T-helper 1 cell treated with Interleukin-12 subunit alpha and Interleukin-12 subunit beta and Interleukin-4 antibody, amounts not matched to agents 30 μg/mL and 1 μg/mL, for 36 hours (primary cell): ENCODE results near the gene NINL.

Experiments
- H3K27ac Mint-ChIP-seq: one replicate; pipeline ENCODE4 v1.8.0; 2021; ENCODE audit warnings: mild to moderate bottlenecking, mixed read lengths
- H3K27me3 Mint-ChIP-seq: one replicate; pipeline ENCODE4 v1.8.0; 2021; ENCODE audit warnings: low read depth, mixed read lengths
- H3K36me3 Mint-ChIP-seq: one replicate; pipeline ENCODE4 v1.8.0; 2021; ENCODE audit warnings: low read depth, mixed read lengths
- H3K4me1 Mint-ChIP-seq: one replicate; pipeline ENCODE4 v1.8.0; 2021; ENCODE audit warnings: low read depth, mixed read lengths
- H3K4me3 Mint-ChIP-seq: one replicate; pipeline ENCODE4 v1.8.0; 2021; ENCODE audit warnings: mild to moderate bottlenecking, moderate library complexity, mixed read lengths
- H3K9me3 Mint-ChIP-seq: one replicate; pipeline ENCODE4 v1.8.0; 2021; ENCODE audit warnings: mixed read lengths

Gene NINL

GRCh38 chr20:25538838-25539665 is 46.3 kb downstream of the NINL start:
- Mint-ChIP-seq H3K9me3 (no peaks in the 10 kb centered on the region), H3K36me3 (no peaks in the 10 kb centered on the region), H3K27ac (no peak overlapping the region), H3K4me1 (no peaks in the 10 kb centered on the region), H3K4me3 (no peak overlapping the region), H3K27me3 (no peaks in the 10 kb centered on the region)

DNA sequence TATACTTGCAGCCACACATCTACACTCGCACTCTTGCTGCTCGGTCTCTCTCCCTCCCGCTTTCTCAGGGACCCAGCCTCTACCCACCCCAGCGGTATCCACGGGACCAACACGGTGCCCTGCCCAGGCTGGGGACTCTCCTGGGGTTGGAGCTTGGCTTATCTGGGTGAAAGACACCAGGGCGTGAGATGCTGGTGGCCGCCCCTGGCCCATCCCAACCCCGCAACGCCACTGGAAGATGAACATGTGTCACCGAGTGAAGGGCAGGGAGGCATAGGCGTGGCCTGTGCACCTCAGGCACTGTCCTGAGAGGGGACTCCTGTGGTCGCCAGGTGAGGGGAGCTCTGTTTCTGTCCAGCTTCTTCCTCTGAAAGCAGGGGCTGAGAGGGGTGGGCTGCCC is 47.4 kb downstream of the NINL start:
- H3K27ac Mint-ChIP-seq, result no peak overlapping the region
- H3K4me1 Mint-ChIP-seq, result no peaks in the 10 kb centered on the region
- H3K4me3 Mint-ChIP-seq, result no peak overlapping the region
- H3K36me3 Mint-ChIP-seq, result no peaks in the 10 kb centered on the region
- no peaks in the 10 kb centered on the region for H3K27me3 Mint-ChIP-seq
- H3K9me3 Mint-ChIP-seq, result no peaks in the 10 kb centered on the region

GRCh38 chr20:25535762-25536161 is 49.6 kb downstream of the NINL start:
- Mint-ChIP-seq H3K9me3 (no peaks in the 10 kb centered on the region), H3K27me3 (no peaks in the 10 kb centered on the region), H3K27ac (no peak overlapping the region), H3K36me3 (no peaks in the 10 kb centered on the region), H3K4me1 (no peaks in the 10 kb centered on the region), H3K4me3 (no peak overlapping the region)

DNA sequence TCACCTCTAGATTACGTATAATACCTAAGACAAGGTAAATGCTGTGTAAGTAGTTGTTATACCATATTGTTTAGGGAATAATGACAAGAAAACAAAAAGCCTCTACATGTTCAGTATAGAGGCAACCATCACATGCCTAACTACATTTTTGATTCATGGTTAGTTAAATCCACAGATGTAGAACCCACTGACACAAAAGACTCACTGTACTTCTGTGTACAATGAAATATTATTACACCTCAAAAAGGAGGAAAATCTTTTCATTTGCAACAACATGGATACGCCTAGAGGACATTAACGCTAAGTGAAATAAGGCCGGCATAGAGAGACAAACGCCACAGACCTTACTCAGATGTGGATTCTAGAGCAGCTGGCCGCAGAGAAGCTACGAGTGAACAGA is 50.5 kb downstream of the NINL start:
- Mint-ChIP-seq H3K27ac (no peak overlapping the region), H3K36me3 (no peaks in the 10 kb centered on the region), H3K4me1 (no peaks in the 10 kb centered on the region), H3K9me3 (no peaks in the 10 kb centered on the region), H3K27me3 (no peaks in the 10 kb centered on the region), H3K4me3 (no peak overlapping the region)

DNA sequence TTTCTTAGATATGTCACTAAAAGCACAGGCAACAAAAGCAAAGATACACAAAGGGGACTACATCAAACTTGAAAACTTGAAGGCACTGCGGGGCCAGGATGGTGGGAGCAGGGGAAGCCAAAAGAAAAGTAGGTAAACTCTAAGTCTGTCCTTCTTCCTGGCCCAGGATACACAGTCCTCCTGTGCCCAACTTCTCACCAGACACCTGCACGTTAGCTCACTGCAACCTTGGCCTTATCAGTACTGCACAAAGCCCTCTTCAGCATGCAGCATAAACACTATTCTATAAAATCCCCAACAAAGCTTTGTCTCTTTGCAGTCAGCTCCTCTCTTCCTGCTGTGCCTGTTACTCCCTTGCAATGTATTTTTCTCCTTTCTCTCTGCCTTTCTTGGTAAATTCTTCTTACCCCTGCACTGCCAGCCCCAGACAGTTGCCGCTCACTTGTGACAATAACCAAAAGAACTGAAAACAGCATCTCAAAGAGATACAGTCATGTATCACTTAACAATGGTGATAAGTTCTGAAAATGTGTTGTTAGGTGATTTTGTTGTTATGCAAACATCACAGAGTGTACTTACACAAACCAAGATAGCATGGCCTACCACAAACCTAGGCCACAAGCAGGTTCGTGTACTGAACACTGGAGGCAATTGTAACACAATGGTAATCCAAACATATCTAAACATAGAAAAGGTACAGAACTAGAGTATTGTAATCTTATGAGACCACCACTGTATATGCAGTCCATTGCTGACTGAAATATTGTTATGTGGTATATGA is 51.2 kb downstream of the NINL start:
- H3K36me3 Mint-ChIP-seq, result no peaks in the 10 kb centered on the region
- H3K9me3 Mint-ChIP-seq, result no peaks in the 10 kb centered on the region
- H3K4me1 Mint-ChIP-seq, result no peaks in the 10 kb centered on the region
- H3K4me3 Mint-ChIP-seq, result no peak overlapping the region
- no peak overlapping the region for H3K27ac Mint-ChIP-seq
- no peaks in the 10 kb centered on the region for H3K27me3 Mint-ChIP-seq

- Mint-ChIP-seq H3K36me3 (no peaks in the 10 kb centered on the region), H3K4me3 (no peak overlapping the region), H3K4me1 (no peaks in the 10 kb centered on the region), H3K27ac (no peak overlapping the region), H3K27me3 (no peaks in the 10 kb centered on the region), H3K9me3 (no peaks in the 10 kb centered on the region)
Observed at GRCh38 chr20:25532971-25533391, 52.4 kb downstream of the NINL start.

GRCh38 chr20:25532015-25532751 is 53.1 kb downstream of the NINL start:
- Mint-ChIP-seq H3K36me3 (no peaks in the 10 kb centered on the region), H3K27me3 (no peaks in the 10 kb centered on the region), H3K9me3 (no peaks in the 10 kb centered on the region), H3K27ac (no peak overlapping the region), H3K4me1 (no peaks in the 10 kb centered on the region), H3K4me3 (no peak overlapping the region)

GRCh38 chr20:25529295-25529951 is 55.9 kb downstream of the NINL start:
- Mint-ChIP-seq H3K4me1 (no peaks in the 10 kb centered on the region), H3K27me3 (no peaks in the 10 kb centered on the region), H3K4me3 (no peak overlapping the region), H3K9me3 (no peaks in the 10 kb centered on the region), H3K27ac (no peak overlapping the region), H3K36me3 (no peaks in the 10 kb centered on the region)

DNA sequence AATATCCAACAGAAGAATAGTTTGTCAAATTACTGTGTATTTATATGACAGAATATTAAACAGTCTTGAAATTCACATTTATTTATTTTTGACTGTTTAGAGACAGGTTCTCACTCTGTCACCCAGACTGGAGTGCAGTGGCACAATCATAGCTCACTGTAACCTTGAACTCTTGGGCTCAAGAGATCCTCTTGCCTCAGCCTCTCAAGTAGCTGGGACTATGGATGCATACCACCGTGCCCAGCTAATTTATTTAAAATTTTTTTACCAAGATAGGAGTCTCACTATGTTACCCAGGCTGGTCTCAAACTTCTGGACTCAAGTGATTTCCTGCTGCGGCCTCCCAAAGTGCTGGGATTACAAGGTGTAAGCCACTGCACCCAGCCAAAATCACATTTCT is 57.4 kb downstream of the NINL start:
- no peak overlapping the region for H3K4me3 Mint-ChIP-seq
- H3K4me1 Mint-ChIP-seq, result no peaks in the 10 kb centered on the region
- H3K27ac Mint-ChIP-seq, result no peak overlapping the region
- no peaks in the 10 kb centered on the region for H3K9me3 Mint-ChIP-seq
- H3K36me3 Mint-ChIP-seq, result no peaks in the 10 kb centered on the region
- no peaks in the 10 kb centered on the region for H3K27me3 Mint-ChIP-seq

GRCh38 chr20:25526446-25526845 is 58.9 kb downstream of the NINL start:
- no peaks in the 10 kb centered on the region for H3K4me1 Mint-ChIP-seq
- no peaks in the 10 kb centered on the region for H3K36me3 Mint-ChIP-seq
- no peaks in the 10 kb centered on the region for H3K9me3 Mint-ChIP-seq
- no peaks in the 10 kb centered on the region for H3K27me3 Mint-ChIP-seq
- no peak overlapping the region for H3K27ac Mint-ChIP-seq
- H3K4me3 Mint-ChIP-seq, result no peak overlapping the region

GRCh38 chr20:25525867-25526266 is 59.5 kb downstream of the NINL start:
- no peak overlapping the region for H3K27ac Mint-ChIP-seq
- H3K9me3 Mint-ChIP-seq, result no peaks in the 10 kb centered on the region
- H3K27me3 Mint-ChIP-seq, result no peaks in the 10 kb centered on the region
- H3K36me3 Mint-ChIP-seq, result no peaks in the 10 kb centered on the region
- no peak overlapping the region for H3K4me3 Mint-ChIP-seq
- H3K4me1 Mint-ChIP-seq, result no peaks in the 10 kb centered on the region

- H3K36me3 Mint-ChIP-seq, result no peaks in the 10 kb centered on the region
- H3K4me1 Mint-ChIP-seq, result no peaks in the 10 kb centered on the region
- H3K27me3 Mint-ChIP-seq, result no peaks in the 10 kb centered on the region
- no peak overlapping the region for H3K4me3 Mint-ChIP-seq
- H3K9me3 Mint-ChIP-seq, result no peaks in the 10 kb centered on the region
- no peak overlapping the region for H3K27ac Mint-ChIP-seq
Observed at GRCh38 chr20:25525295-25525694, 60.0 kb downstream of the NINL start.

GRCh38 chr20:25521382-25521781 is 63.9 kb downstream of the NINL start:
- H3K27me3 Mint-ChIP-seq, result no peaks in the 10 kb centered on the region
- H3K4me1 Mint-ChIP-seq, result no peaks in the 10 kb centered on the region
- no peak overlapping the region for H3K27ac Mint-ChIP-seq
- H3K4me3 Mint-ChIP-seq, result no peak overlapping the region
- peaks cover 6% of the 10 kb centered on the region for H3K36me3 Mint-ChIP-seq
- peaks cover 6% of the 10 kb centered on the region for H3K9me3 Mint-ChIP-seq

- Mint-ChIP-seq H3K27me3 (no peaks in the 10 kb centered on the region), H3K4me3 (no peak overlapping the region), H3K36me3 (peaks cover 18% of the 10 kb centered on the region), H3K9me3 (peaks cover 40% of the 10 kb centered on the region), H3K27ac (no peak overlapping the region), H3K4me1 (no peaks in the 10 kb centered on the region)
Observed at GRCh38 chr20:25517124-25517523, 68.2 kb downstream of the NINL start.
